HG02763 (cell line): Measurements from ENCODE around the gene ANLN.

Source experiments
- ATAC-seq: cut with Tn5 transposase; IDR thresholded peaks from one replicate; pipeline ENCODE4 v1.9.1; 2021; ENCODE audit warnings: mild to moderate bottlenecking, moderate library complexity; ENCODE audit not compliant: unreplicated experiment

Gene ANLN

DNA sequence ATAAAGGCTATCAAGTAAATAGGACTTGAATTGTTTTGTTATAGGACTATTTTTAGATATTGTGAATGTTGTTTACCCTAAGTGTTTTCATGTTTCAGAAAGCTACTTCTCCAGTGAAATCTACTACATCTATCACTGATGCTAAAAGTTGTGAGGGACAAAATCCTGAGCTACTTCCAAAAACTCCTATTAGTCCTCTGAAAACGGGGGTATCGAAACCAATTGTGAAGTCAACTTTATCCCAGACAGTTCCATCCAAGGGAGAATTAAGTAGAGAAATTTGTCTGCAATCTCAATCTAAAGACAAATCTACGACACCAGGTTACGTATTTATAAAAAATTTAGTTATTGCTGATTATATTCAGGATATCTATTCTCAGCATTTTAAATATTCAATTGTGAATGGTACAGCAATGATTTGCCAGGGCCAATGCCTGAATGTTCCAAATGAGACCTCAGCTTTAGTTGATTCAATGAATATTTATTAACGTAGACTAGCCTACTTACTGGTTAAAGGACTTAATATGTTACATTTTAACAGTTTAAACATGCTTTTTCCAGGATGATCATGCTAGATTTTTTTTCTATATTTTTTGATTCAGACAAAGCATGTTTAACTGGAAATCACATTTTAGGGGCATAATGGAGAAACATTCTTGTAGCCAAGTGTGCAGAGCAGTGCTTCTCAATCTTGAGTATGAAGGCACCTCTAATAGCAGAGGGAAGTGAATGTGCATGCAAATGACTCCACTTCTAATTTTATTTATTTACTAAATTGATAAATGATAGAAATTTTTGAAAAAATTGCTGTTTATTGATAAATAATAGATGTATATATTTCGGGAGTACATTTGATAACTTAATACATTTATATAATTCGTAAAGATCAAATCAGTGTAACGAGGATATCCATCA lies 18.2 kb downstream of the ANLN start:
- no peak for ATAC-seq

DNA sequence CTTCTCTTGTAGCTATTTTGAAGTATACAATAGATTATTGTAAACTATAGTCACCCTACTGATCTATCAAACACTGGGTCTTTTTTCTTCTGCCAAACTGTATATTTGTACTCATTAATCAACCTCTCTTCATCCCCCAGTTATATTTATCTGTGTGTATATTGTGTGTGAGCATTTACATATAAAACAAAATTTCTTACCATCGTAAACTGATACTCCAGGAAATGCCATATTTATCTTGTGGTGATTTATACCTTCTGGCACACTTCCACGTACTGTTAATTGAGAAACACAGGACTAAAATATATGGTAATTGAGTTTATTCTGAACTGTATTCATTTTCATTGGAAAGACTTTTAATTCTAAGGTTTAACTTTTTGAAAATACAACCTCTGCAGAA lies 18.9 kb downstream of the ANLN start:
- ATAC-seq = no peak

DNA sequence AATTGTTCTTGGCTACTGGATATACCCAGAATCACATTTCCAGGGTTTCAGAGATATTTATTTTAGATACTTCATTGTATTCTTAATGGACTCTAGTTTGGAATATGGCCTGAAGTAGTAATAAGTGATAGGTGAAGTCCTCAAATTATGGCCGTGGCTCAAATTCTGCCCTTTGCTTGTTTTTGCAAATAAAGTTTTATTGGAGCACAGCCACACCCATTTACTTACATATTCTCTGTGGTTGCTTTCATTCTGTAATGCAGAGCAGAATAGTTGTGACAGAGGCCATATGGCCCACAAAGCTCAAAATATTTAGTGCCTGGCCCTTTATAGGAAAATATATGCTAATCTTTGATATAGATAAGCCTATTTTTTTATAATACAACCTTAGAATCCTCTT lies 19.5 kb downstream of the ANLN start:
- no peak for ATAC-seq

DNA sequence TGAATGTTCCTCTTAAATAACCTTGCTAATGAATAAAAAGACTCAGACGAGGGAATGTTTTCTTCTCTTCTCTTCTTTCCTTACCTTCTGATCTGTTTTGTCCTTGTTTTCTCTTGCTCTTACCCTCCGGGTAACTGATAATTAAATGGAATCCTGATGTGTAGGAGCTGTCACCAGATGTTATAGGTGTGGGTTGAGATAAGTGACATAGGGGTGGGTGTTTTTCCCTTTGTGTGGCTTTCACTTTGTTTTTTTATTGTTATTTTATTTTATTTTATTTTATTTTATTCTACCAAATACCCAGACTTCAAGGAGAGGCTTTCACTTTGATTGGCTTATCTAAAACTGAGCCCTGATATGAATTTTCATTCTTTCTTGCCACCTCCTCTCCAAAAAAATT lies 25.5 kb downstream of the ANLN start:
- ATAC-seq = no peak

DNA sequence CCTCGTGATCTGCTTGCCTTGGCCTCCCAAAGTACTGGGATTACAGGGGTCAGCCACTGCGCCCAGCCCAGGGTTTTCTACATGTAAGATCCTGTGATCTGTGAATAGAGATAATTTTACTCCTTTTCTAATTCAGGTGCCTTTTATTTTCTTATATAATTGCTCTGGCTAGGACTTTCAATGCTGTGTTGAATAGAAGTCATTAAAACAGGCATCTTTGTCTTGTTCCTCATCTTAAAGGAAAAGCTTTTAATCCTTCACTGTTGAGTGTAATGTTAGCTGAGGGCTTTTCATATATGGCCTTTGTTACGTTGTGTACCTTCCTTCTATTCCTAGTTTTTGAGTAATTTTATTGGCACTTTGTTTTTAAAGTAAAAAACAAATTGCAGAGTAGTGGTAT lies 26.6 kb downstream of the ANLN start:
- no peak for ATAC-seq

DNA sequence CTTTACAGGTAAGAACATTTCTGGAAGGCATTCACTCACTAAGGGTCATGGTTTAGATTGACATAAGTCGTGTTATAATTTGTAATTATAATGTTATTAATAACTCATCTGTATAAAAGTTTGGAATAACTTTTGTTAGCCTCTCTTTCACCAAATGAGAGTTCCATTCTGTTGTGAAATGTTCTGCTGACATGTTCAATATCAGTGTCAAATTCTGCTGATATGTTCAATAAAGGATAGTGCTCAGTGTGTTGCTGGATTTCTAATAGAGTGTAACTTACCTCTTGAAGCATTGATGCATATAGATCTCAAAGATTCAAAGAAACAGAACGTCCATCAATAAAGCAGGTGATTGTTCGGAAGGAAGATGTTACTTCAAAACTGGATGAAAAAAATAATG lies 30.6 kb downstream of the ANLN start:
- ATAC-seq = no peak

DNA sequence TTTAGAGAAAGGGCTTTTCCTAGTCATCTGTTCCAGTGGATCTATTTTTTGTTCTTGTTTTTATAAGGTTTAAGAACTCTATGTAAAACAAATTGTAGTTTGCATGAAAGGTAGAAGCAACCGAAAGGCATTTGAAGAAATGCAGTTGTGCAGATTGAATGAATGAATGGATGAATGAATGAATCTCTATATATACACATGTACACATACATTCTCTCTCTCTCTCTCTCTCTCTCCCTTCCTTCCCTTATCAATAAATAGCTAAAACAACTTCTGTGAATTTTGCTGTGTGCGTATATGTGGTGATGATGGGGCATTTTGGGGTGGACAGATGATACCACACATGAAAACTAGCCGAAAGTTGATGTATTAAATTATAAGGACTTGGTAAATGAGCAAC lies 32.4 kb downstream of the ANLN start:
- no peak for ATAC-seq

DNA sequence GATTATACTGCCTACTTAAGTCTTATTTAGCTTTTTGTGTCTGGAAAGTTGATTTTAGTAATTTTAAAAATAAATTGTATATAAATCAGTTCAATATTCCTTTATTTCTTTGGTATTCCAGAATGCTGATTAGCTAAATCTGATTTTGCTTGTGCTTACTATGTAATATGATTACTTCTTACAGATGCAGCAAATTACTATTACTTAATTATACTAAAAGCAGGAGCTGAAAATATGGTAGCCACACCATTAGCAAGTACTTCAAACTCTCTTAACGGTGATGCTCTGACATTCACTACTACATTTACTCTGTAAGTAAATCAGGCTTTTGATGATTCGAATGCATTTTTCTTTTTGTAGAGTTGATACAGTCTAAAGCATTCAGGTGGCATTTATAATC lies 34.0 kb downstream of the ANLN start:
- ATAC-seq = no peak

DNA sequence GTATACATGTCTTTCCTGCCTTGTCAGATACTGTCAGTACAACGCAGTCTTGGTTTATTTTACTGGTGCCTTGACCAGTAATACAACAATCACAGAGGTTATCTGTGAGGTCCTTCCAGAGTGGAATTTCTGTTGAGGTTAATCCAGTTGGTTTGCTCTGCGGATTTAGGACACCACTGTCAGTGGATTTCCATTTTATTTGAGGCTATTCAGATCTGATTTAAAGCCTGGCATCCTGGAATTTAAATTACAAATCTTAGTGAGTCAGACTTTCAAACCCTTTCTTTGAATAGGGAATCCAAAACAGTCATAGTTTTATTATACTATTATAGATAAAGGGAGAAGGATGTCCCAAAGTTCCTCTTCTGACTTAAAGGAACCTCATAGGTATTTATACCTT lies 40.5 kb downstream of the ANLN start:
- no peak for ATAC-seq

DNA sequence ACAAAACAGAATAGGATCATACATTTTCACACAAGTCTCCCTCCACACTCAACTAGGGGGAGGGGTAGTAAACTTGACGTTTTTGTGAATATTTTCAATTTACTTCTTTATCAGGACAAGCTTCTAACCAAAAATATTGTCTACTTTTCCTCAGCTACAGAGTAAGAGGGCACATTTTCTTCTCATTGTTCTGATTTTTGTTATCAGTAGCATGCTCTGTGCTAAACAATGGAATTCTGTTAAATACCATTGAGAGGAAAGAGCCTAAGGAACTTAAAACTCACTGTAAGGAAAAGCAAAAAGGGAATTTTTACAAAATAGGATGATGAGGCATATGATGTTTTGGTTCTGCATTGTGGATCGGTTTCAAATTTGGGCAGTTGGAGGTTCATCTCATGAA lies 41.2 kb downstream of the ANLN start:
- ATAC-seq = no peak

DNA sequence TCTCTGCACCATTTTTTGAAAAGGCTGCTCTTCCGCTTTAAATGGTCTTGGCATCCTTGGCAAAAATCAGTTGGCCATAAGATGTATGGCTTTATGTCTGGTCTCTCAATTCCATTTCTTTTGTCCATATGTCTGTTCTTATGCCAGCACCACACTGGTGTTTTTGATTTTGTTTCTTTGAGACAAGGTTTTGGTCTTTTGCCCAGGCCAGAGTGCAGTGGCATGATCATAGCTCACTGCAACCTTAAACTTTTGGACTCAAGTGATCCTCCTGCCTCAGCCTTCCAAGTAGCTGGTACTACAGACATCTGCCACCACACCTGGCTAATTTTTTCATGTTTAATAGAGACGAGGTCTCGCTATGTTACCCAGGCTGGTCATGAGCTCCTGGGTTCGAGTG lies 48.5 kb downstream of the ANLN start:
- ATAC-seq = no peak

DNA sequence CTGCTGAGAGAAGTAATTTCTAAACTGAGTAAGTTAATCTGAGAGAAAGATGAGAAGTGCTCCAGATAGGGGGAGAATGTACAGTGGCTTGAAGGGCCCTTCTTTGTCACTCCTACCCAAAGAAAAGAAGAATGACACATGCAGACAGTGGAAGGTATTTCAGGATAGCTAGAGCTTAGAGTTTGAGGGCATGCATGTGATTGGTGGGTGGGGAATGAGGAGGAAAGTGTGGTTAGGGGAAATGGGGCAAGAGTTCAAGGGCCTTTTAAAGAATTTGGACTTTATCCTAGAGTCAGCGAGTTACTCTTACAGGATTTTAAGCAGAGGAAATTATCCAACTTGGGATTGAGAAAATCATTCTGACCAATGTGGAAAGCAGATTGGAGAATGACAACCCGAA lies 50.0 kb downstream of the ANLN start:
- no peak for ATAC-seq

DNA sequence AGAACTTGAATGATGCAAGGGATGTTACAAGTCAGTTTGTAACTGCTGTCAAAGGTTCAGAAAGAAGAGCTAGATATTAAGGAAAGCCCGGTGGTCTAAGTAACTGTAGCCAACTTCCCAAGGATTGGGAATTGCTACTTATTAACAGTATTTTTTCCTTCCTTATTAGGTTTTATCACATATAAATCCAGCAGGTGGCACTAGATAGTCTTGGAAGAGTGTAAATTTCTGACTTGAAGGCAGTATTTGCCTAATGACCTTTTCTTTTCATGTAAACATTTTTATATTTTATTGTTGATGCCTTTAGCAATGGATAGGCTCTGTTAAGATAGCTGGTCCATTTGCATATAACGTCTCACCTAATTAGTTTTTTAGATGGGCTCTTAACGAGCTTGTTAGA lies 51.2 kb downstream of the ANLN start:
- no peak for ATAC-seq

DNA sequence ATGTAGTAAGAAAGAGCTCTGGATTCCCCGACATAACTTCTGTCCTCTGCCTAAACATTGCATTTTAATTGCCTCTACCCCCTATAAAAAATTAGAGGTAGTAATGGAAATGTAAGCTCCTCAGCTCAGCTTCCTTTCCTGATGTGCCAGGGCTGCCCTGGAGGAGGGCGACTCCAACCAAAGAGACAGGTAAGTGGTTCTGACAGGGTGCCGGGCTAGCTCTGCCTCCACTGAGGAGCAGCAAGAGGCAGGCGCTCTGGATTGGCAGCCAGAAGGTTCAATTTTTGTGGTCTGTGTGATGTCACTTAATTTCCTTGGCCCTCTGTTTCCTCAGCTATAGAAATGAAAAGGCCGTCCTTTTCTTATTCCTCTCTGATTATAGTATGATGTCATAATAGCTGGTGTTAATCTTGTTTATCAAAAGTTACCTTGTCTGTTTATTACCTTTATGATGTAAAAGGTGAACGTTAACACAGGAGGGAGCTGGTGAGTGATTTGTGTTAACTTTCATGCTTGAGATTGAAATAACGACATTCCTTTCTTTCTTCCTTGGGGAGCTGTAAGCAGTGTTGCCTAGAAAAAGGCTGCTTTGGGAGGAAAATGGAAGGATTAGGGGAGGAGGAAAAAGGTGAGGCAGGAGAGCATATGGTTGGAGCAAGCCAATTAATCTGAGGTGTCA lies 51.8 kb downstream of the ANLN start:
- no peak for ATAC-seq

DNA sequence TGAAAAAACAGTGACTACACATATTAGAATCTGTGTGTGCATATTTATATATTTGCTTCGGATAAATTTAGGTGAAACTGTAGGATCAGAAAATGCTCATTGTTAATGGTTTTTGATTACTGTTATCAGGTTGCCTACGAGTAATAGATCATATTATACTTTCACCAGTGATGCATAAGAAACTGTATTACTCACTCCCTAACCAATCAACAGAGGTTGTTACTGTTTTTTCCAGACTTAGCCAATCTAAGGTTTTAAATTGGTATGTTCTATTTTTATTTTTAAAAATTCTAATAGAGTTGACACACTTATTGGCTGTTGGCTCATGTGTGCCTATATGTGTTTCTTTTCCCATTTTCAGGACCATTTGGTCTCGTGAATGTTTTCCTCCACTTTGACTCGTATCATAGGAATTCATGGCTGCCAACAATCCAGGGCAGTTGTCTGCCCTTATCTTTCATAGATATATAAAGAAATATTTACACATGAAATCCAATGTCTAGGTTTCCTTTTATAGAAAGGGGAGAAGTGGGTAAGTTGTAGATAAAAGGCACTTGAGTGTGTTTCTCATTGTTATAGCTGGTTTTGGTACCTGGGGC lies 59.2 kb downstream of the ANLN start:
- no peak for ATAC-seq

DNA sequence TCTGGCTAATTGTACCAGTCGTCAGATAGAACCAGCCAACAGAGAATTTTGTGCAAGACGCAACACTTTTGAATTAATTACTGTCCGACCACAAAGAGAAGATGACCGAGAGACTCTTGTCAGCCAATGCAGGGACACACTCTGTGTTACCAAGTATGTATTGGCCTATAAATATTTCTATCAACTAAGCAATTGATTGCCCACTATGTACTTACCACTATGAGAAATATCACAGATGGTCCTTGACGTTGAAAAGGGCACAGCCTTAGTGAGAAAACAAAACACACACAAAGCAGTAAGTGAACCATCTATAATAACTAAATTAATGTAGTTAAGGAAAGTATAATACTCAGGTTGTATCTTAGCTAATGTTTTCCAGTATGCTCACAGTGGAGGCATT lies 60.0 kb downstream of the ANLN start:
- ATAC-seq = no peak

DNA sequence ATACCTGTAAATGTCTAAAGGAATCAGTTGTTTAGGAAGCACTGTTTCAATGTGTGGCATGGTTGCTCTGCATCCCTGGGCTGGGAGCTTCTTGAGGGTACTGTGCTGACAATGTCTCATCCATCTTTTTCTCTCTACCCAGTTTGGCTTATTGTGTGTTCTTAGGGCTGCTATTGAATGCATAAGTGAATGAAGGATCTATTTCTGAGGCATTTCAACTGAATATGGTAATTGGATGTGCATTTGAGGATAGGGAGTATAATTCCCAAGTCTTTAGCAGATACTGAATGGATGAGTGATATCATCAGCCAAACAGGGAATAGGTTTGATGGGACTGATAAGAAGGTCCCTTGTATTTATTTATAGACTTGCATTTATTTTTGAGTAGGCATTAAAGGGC lies 64.1 kb downstream of the ANLN start:
- ATAC-seq = no peak

DNA sequence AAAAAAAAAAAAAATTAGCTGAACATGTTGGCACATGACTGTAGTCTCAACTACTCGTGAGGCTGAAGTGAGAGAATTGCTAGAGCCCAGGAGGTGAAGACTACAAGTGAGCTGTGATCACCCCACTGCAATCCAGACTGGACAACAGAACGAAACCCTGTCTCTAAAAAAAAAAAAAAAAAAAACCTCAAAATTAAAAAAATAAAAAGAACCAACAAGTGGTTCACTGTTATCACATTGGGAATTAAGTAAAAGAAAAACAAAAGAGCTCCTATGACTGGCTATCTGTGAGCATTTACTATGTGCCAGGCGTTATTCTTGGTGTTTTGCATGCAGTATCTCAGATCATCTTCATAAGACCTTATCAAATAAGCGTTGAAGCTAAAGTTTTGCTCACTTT lies 66.0 kb downstream of the ANLN start:
- no peak for ATAC-seq

DNA sequence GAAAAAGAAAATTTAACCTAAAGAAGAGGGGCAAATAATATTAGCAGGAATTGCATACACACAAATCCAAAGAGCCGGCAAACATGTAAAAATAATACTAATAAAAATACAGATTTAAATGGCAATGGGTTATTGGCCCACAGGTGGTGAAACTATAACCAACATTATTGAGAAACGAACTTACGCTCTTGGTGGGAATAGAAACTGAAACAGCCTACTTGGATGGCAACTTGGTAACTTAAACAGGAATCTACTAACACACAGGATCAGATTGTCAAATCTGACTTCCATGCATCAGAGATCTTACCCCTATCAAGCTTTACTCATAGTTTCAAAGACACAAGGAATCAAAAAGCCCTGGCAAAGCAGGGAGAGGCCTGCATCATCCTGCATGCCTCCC lies 66.5 kb downstream of the ANLN start:
- ATAC-seq = no peak

DNA sequence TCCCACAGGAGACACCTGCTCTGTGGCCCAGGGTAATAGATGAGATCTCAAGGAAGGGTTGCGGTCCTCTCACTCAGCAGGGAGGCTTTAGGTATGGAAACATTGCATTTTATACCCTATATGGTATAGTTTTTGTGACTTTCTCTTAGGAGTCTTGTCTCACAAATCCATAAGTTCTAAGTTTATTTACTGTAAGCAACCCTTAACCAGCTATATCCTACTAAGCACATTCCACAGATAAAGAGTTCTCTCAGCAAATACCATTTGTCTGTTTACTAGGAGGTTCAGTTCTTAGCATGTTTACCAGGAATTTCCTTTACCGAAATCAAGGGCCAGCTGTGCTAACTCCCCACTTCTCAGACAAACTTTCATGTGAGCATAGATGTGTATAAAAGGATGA lies 66.9 kb downstream of the ANLN start:
- no peak for ATAC-seq

DNA sequence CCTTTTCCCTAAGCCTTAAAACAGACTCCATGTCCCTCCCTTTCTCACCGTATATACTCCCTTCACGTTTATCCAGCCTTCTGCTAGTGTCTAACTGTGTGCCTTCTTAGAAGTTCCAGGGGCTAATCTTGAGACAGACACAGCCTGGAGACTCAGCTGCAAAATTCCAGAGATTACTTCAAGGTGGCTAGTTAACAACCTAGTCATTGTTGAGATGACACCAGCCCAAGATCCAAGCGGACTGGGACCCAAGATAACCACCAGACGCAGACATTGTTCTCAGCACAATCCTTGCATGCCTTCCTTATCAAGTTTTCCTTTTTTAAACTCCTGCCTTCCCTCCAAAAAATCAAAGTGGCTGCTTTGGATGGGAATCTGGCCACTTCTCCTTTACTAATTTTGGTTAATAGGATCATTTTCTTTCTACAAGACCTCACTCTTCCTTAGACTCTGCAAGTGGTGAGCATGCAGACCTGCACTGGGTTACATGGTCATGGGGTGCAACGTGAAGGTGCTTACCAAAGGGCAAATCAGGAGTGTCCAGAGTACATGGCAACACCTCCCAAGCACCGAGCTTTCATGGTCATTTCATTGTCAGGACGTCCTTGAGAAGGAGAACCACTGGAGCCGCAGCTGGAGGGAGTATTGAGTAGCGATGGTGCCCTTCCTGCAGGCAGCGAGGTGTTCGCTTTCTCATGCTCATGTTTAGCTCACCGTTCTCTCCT lies 69.7 kb downstream of the ANLN start:
- no peak for ATAC-seq
